HCT116 (cell line): Measurements from ENCODE around the gene HNRNPD. TPM values are rescaled to one million over a fixed set of nuclear protein-coding genes. Genes with fewer than 3 reads are reported as not detected.

ENCODE experiments used
- total RNA-seq: library from RNA; stranded (reverse); gene quantifications from one replicate; pipeline ENCODE4 v1.2.1, GENCODE V29; 2021; ENCODE audit not compliant: unreplicated experiment

HNRNPD gene
- total RNA-seq, 1 experiment from 2014 or later: 357 TPM

Other genes with a start within 250 kb of the HNRNPD start
- gene HNRNPDL, start 56.5 kb upstream of the HNRNPD start, total RNA-seq: 206 TPM
- gene ENOPH1, start 56.6 kb upstream of the HNRNPD start, total RNA-seq: 53.4 TPM
- 1.2 TPM for gene TMEM150C, start 188.0 kb upstream of the HNRNPD start, total RNA-seq